Measurements from ENCODE around the gene KLHL21.
A peak's percentile ranks its signal among the peaks of the same experiment; 100 is the strongest.

Gene KLHL21

DNA sequence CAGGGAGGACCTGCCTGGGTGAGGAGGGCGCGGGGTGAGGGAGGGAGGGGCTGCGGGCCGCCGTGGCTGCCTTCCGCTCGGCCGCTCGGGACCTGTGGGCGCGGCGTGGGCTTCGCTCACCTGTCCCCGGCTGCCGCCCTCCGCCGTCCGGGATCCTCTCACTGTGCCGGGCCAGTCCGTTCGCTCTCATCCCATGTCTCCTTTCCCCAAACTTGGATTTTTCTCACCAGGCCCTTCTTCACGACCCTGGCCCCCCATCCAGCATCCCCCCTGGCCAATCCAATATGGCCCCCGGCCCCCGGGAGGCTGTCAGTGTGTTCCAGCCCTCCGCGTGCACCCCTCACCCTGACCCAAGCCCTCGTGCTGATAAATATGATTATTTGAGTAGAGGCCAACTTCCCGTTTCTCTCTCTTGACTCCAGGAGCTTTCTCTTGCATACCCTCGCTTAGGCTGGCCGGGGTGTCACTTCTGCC, 22.5 kb downstream of the KLHL21 start:
- H3K4me3 ChIP-seq (ENCODE audit: low read depth, low read length), result peak overlapping the region; percentile 84
- 0 out of 2 replicates have a peak, but pooled peaks cover 10% of the 10 kb centered on the region for H3K36me3 ChIP-seq (ENCODE audit: control insufficient read depth, insufficient read depth, low read length)
- peak overlapping the region; percentile 59 for H3K9ac ChIP-seq (ENCODE audit: low read length)
- H3K27me3 ChIP-seq (ENCODE audit: control insufficient read depth, insufficient read depth, low read length), result no peaks in the 10 kb centered on the region
- H3K9me3 ChIP-seq (ENCODE audit: control insufficient read depth, insufficient read depth, low read depth, low read length), result no peaks in the 10 kb centered on the region
- peaks cover 15% of the 10 kb centered on the region for H3K4me1 ChIP-seq (ENCODE audit: control insufficient read depth, insufficient read depth, low read length)
- H3K27ac ChIP-seq (ENCODE audit: low read depth, low read length), result peak overlapping the region; percentile 53; the same call in 1 of the 2 replicates

DNA sequence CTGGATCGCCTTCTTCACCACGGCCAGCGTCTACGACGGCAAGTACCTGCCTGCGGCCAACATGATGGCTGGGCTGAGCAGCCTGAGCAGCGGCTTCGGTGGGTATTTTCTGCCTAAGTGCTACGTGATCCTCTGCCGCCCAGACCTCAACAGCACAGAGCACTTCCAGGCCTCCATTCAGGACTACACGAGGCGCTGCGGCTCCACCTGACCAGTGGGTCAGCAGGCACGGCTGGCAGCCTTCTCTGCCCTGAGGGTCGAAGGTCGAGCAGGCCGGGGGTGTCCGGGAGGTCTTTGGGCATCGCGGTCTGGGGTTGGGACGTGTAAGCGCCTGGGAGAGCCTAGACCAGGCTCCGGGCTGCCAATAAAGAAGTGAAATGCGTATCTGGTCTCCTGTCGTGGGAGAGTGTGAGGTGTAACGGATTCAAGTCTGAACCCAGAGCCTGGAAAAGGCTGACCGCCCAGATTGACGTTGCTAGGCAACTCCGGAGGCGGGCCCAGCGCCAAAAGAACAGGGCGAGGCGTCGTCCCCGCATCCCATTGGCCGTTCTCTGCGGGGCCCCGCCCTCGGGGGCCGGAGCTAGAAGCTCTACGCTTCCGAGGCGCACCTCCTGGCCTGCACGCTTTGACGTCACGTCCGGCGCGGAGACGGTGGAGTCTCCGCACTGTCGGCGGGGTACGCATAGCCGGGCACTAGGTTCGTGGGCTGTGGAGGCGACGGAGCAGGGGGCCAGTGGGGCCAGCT, 23.1 kb downstream of the KLHL21 start, which contains the start of gene ZBTB48:
TSS of gene ZBTB48 (plus strand) at position 621 of the 745 bp plus-strand sequence. CDS start 616 bp downstream, outside the sequence.
- Histone ChIP-seq H3K4me1 (ENCODE audit: control insufficient read depth, insufficient read depth, low read length) (peaks cover 15% of the 10 kb centered on the region), H3K36me3 (ENCODE audit: control insufficient read depth, insufficient read depth, low read length) (0 out of 2 replicates have a peak, but pooled peaks cover 10% of the 10 kb centered on the region), H3K27ac (ENCODE audit: low read depth, low read length) (peak within 1 kb of the TSS; percentile 53; the same call in 1 of the 2 replicates), H3K4me3 (ENCODE audit: low read depth, low read length) (peak within 1 kb of the TSS; percentile 84), H3K27me3 (ENCODE audit: control insufficient read depth, insufficient read depth, low read length) (no peaks in the 10 kb centered on the region), H3K9ac (ENCODE audit: low read length) (peak within 1 kb of the TSS; percentile 59), H3K9me3 (ENCODE audit: control insufficient read depth, insufficient read depth, low read depth, low read length) (no peaks in the 10 kb centered on the region)

DNA sequence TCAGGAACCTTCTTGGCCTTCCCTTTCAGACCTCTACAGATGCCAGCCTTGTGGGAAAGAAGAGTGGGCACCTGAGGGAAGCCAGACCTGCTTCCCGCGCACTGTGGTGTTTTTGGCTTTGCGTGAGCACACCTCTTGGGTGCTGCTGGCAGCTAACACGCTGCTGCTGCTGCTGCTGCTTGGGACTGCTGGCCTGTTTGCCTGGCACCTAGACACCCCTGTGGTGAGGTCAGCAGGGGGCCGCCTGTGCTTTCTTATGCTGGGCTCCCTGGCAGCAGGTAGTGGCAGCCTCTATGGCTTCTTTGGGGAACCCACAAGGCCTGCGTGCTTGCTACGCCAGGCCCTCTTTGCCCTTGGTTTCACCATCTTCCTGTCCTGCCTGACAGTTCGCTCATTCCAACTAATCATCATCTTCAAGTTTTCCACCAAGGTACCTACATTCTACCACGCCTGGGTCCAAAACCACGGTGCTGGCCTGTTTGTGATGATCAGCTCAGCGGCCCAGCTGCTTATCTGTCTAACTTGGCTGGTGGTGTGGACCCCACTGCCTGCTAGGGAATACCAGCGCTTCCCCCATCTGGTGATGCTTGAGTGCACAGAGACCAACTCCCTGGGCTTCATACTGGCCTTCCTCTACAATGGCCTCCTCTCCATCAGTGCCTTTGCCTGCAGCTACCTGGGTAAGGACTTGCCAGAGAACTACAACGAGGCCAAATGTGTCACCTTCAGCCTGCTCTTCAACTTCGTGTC, 23.9 kb downstream of the KLHL21 start:
- H3K4me3 ChIP-seq (ENCODE audit: low read depth, low read length), result peak overlapping the region; percentile 84
- H3K27ac ChIP-seq (ENCODE audit: low read depth, low read length), result no peak overlapping the region
- no peaks in the 10 kb centered on the region for H3K9me3 ChIP-seq (ENCODE audit: control insufficient read depth, insufficient read depth, low read depth, low read length)
- no peaks in the 10 kb centered on the region for H3K27me3 ChIP-seq (ENCODE audit: control insufficient read depth, insufficient read depth, low read length)
- H3K36me3 ChIP-seq (ENCODE audit: control insufficient read depth, insufficient read depth, low read length), result 0 out of 2 replicates have a peak, but pooled peaks cover 10% of the 10 kb centered on the region
- H3K9ac ChIP-seq (ENCODE audit: low read length), result peak overlapping the region; percentile 44
- peaks cover 15% of the 10 kb centered on the region for H3K4me1 ChIP-seq (ENCODE audit: control insufficient read depth, insufficient read depth, low read length)

DNA sequence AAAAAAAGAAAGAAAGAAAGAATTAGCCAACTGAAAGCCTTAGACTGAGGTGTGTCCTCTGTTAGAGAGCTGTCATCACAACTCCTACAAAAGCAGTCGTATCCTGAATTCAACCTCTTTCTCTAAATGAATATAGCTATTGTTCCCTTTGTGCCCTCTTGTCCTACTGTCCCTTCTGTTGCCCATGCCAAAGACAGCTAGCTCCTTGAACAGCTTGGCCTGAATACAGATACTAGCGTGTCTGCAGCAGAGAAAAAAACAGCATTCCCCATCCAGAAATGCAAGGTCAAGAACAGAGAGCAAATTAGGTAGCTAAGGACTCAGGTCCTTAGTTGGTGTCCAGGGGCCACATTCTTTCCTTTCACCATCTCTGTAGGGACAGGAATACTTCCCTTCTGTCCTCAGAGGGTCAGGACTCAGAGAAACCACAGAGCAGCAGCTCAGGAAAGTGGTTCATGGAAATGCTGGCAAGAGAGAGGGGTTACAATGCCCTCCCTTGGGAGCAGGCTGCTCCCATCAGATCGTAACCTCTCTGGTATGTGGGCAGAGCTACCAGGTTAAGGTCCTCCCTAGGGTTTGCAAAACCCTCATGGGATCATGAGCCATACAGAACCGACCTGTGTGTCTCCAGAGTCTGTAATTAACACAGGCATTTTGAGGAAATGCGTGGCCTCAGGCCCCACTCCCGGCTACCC, 24.7 kb downstream of the KLHL21 start:
- no peaks in the 10 kb centered on the region for H3K9me3 ChIP-seq (ENCODE audit: control insufficient read depth, insufficient read depth, low read depth, low read length)
- H3K36me3 ChIP-seq (ENCODE audit: control insufficient read depth, insufficient read depth, low read length), result 0 out of 2 replicates have a peak, but pooled peaks cover 10% of the 10 kb centered on the region
- H3K9ac ChIP-seq (ENCODE audit: low read length), result no peak overlapping the region
- H3K27me3 ChIP-seq (ENCODE audit: control insufficient read depth, insufficient read depth, low read length), result no peaks in the 10 kb centered on the region
- H3K27ac ChIP-seq (ENCODE audit: low read depth, low read length), result no peak overlapping the region
- no peak overlapping the region for H3K4me3 ChIP-seq (ENCODE audit: low read depth, low read length)
- peaks cover 15% of the 10 kb centered on the region for H3K4me1 ChIP-seq (ENCODE audit: control insufficient read depth, insufficient read depth, low read length)

DNA sequence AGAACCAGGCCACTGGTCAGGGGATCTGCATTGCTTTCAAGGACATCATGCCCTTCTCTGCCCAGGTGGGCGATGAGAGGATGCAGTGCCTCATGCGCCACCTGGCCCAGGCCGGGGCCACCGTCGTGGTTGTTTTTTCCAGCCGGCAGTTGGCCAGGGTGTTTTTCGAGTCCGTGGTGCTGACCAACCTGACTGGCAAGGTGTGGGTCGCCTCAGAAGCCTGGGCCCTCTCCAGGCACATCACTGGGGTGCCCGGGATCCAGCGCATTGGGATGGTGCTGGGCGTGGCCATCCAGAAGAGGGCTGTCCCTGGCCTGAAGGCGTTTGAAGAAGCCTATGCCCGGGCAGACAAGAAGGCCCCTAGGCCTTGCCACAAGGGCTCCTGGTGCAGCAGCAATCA, 27.9 kb downstream of the KLHL21 start:
- Histone ChIP-seq H3K4me3 (ENCODE audit: low read depth, low read length) (no peak overlapping the region), H3K4me1 (ENCODE audit: control insufficient read depth, insufficient read depth, low read length) (peaks cover 8% of the 10 kb centered on the region), H3K9me3 (ENCODE audit: control insufficient read depth, insufficient read depth, low read depth, low read length) (peaks cover 7% of the 10 kb centered on the region), H3K9ac (ENCODE audit: low read length) (no peak overlapping the region), H3K36me3 (ENCODE audit: control insufficient read depth, insufficient read depth, low read length) (no peaks in the 10 kb centered on the region), H3K27me3 (ENCODE audit: control insufficient read depth, insufficient read depth, low read length) (peaks cover 21% of the 10 kb centered on the region), H3K27ac (ENCODE audit: low read depth, low read length) (no peak overlapping the region)

DNA sequence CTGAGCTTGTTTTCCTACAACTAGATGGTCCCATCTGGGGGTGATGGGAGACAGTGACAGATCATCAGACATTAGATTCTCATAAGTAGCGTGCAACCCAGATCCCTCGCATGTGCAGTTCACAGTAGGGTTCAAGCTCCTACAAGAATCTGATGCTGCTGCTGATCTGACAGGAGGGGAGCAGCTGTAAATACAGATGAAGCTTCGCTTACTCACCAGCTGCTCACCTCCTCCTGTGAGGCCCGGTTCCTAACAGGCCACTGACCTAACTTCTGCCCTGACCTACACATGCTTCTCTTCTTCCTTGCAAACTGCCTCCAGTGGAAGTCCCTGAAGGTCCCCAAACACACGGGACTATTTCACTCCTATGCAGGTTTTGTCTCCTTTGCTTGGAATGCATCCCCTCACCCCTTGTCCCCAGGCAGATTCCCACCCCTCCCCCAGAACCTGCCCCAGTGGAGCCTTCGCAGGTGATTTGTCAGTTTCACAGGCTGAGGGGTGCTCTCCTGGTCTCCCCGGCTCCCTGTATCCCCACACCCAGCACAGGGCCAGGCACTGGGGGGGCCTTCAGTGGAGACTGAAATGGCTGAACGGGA, 28.5 kb downstream of the KLHL21 start:
- peaks cover 7% of the 10 kb centered on the region for H3K9me3 ChIP-seq (ENCODE audit: control insufficient read depth, insufficient read depth, low read depth, low read length)
- H3K4me3 ChIP-seq (ENCODE audit: low read depth, low read length), result no peak overlapping the region
- H3K4me1 ChIP-seq (ENCODE audit: control insufficient read depth, insufficient read depth, low read length), result peaks cover 4% of the 10 kb centered on the region
- H3K27ac ChIP-seq (ENCODE audit: low read depth, low read length), result no peak overlapping the region
- H3K36me3 ChIP-seq (ENCODE audit: control insufficient read depth, insufficient read depth, low read length), result no peaks in the 10 kb centered on the region
- no peak overlapping the region for H3K9ac ChIP-seq (ENCODE audit: low read length)
- peaks cover 25% of the 10 kb centered on the region for H3K27me3 ChIP-seq (ENCODE audit: control insufficient read depth, insufficient read depth, low read length)

DNA sequence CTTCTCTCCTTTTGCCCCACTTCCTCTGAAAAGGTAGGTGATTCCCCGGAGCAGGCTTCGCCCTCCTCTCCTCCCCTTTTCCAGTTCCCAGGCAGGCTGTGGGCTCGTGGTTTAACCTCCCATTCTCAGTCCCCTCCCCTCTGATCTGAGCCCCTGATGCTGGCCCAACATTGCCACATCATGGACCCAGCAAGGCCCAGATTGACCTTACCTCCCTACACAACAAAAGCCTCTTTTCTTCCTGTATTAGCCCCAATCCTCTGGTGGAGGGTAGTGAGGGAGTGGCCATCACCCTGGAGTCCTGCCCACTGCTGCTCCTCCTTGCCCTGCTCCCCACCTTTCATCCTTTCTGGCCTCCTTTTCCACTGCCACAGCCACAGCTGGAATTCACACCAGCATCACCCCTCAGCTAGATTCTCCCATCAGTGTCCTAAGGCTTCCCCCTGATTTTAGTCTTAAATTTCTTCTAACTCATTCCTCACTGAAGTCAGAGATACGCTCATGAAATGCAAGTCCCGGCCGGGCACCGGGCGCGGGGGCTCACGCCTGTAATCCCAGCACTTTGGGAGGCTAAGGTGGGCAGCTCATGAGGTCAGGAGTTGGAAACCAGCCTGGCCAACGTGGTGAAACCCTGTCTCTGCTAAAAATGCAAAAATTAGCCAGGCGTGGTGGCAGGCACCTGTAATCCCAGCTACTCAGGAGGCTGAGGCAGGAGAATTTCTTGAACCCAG, 29.9 kb downstream of the KLHL21 start:
- Histone ChIP-seq H3K9ac (ENCODE audit: low read length) (no peak overlapping the region), H3K4me1 (ENCODE audit: control insufficient read depth, insufficient read depth, low read length) (no peaks in the 10 kb centered on the region), H3K27ac (ENCODE audit: low read depth, low read length) (no peak overlapping the region), H3K4me3 (ENCODE audit: low read depth, low read length) (no peak overlapping the region), H3K9me3 (ENCODE audit: control insufficient read depth, insufficient read depth, low read depth, low read length) (peaks cover 7% of the 10 kb centered on the region), H3K36me3 (ENCODE audit: control insufficient read depth, insufficient read depth, low read length) (no peaks in the 10 kb centered on the region), H3K27me3 (ENCODE audit: control insufficient read depth, insufficient read depth, low read length) (peaks cover 32% of the 10 kb centered on the region)

DNA sequence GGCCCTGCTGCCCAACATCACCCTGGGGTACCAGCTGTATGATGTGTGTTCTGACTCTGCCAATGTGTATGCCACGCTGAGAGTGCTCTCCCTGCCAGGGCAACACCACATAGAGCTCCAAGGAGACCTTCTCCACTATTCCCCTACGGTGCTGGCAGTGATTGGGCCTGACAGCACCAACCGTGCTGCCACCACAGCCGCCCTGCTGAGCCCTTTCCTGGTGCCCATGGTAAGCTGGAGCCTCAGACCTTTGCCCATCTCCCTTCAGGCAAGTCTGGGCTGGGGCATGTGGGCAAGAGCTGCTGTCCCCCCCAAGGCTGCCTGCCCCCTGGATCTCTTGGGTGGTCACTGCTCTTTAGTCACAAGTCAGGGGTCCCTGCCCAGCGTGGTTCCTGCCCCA, 31.7 kb downstream of the KLHL21 start:
- Histone ChIP-seq H3K4me1 (ENCODE audit: control insufficient read depth, insufficient read depth, low read length) (no peaks in the 10 kb centered on the region), H3K36me3 (ENCODE audit: control insufficient read depth, insufficient read depth, low read length) (no peaks in the 10 kb centered on the region), H3K9ac (ENCODE audit: low read length) (no peak overlapping the region), H3K27ac (ENCODE audit: low read depth, low read length) (no peak overlapping the region), H3K4me3 (ENCODE audit: low read depth, low read length) (no peak overlapping the region), H3K27me3 (ENCODE audit: control insufficient read depth, insufficient read depth, low read length) (peaks cover 37% of the 10 kb centered on the region), H3K9me3 (ENCODE audit: control insufficient read depth, insufficient read depth, low read depth, low read length) (peaks cover 7% of the 10 kb centered on the region)

DNA sequence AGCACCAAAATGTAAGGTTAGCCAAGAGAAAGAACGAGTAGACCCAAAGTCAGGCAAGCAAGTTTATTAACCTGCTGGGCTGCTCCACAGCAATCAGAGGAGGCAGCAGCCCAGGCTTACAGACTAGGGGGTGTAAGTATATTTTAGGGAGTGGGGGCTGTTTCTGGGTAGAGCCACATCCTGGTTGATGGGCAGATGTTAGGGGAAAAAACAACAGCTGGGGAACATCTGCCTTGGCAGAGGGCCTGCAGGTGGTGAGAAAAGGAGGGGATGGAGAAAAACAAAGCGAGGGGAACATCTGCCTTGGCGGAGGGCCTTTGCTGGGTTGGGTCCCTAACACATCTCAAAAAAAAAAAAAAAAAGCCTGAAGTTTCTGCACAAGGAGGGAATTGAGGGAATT, 32.6 kb downstream of the KLHL21 start:
- no peak overlapping the region for H3K27ac ChIP-seq (ENCODE audit: low read depth, low read length)
- H3K9me3 ChIP-seq (ENCODE audit: control insufficient read depth, insufficient read depth, low read depth, low read length), result peaks cover 7% of the 10 kb centered on the region
- H3K4me1 ChIP-seq (ENCODE audit: control insufficient read depth, insufficient read depth, low read length), result no peaks in the 10 kb centered on the region

DNA sequence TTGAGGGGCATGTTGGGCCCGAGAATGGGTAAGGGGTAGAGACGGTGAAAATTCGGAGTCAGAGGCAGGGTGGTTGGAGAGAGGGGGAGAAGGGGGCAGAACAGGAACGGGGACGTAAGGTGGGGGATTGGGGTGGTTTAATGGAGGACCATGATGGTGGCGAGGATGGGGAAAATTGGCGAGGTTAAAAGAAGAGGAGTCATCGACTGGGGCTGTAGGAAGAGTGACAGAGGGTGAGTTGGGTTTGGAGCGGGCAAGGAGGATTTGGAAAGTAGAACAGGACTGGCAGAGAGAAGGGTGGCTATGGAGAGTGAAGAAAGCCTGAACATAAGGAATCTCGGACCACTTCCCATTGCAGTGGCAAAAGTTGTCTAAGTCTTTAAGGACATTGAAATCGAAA, 33.6 kb downstream of the KLHL21 start:
- no peak overlapping the region for H3K4me3 ChIP-seq (ENCODE audit: low read depth, low read length)
- no peaks in the 10 kb centered on the region for H3K36me3 ChIP-seq (ENCODE audit: control insufficient read depth, insufficient read depth, low read length)
- H3K4me1 ChIP-seq (ENCODE audit: control insufficient read depth, insufficient read depth, low read length), result no peaks in the 10 kb centered on the region
- peaks cover 56% of the 10 kb centered on the region for H3K27me3 ChIP-seq (ENCODE audit: control insufficient read depth, insufficient read depth, low read length)
- no peak overlapping the region for H3K9ac ChIP-seq (ENCODE audit: low read length)
- H3K27ac ChIP-seq (ENCODE audit: low read depth, low read length), result no peak overlapping the region
- peaks cover 7% of the 10 kb centered on the region for H3K9me3 ChIP-seq (ENCODE audit: control insufficient read depth, insufficient read depth, low read depth, low read length)

More for the DNA sequence above, 32.6 kb downstream of the KLHL21 start:
- Histone ChIP-seq H3K36me3 (ENCODE audit: control insufficient read depth, insufficient read depth, low read length) (no peaks in the 10 kb centered on the region), H3K4me3 (ENCODE audit: low read depth, low read length) (no peak overlapping the region), H3K27me3 (ENCODE audit: control insufficient read depth, insufficient read depth, low read length) (peaks cover 46% of the 10 kb centered on the region), H3K9ac (ENCODE audit: low read length) (no peak overlapping the region)
